Tibial nerve (tissue), 4 donors: ENCODE results near the gene SIRT7. TPM values are rescaled to one million over a fixed set of nuclear protein-coding genes. Genes with fewer than 3 reads are reported as not detected.
A peak's percentile ranks its signal among the peaks of the same experiment; 100 is the strongest.

Experiments
- DNase-seq, 2 donors: peaks; one replicate each; pipeline ENCODE4 v3.0.0-alpha.2; 2019; ENCODE audit warnings: low spot score in 2 of 2
- H3K27ac ChIP-seq, 4 donors: fragments of 200-600 bp; sonication (generic) in 3 of 4; one replicate each; pipeline ENCODE4 v1.5.1; 2017 to 2019; ENCODE audit warnings: mild to moderate bottlenecking in 1 of 4
- H3K27me3 ChIP-seq, 2 donors: fragments of 200-600 bp; sonication (generic) in 1 of 2; one replicate each; pipeline versions ENCODE4 v1.5.1 to v1.6.0; 2017 to 2019
- H3K36me3 ChIP-seq, 3 donors: fragments of 200-600 bp; sonication (generic); one replicate each; pipeline ENCODE4 v1.5.1; 2018 to 2019
- H3K4me1 ChIP-seq, 4 donors: fragments of 200-600 bp; sonication (generic) in 3 of 4; one replicate each; pipeline ENCODE4 v1.5.1; 2017 to 2019
- H3K4me3 ChIP-seq, 4 donors: fragments of 200-600 bp; sonication (generic) in 3 of 4; one replicate each; pipeline ENCODE4 v1.5.1; 2017 to 2019; ENCODE audit warnings: mild to moderate bottlenecking in 1 of 4, moderate library complexity in 1 of 4
- H3K9me3 ChIP-seq, 4 donors: fragments of 200-600 bp; sonication (generic) in 3 of 4; one replicate each; pipeline ENCODE4 v1.5.1; 2017 to 2019
- EP300 ChIP-seq, 2 donors: sonication (generic); formaldehyde crosslinking; IDR thresholded peaks; one replicate each; pipeline ENCODE4 v1.6.1; 2017; ENCODE audit warnings: antibody characterized with exemption in 2 of 2, mild to moderate bottlenecking in 1 of 2
- POLR2A ChIP-seq, 2 donors: fragments of 450-650 bp; IDR thresholded peaks; one replicate each; pipeline ENCODE4 v1.6.1; 2017; ENCODE audit warnings: antibody characterized with exemption in 2 of 2, mild to moderate bottlenecking in 2 of 2, moderate library complexity in 2 of 2
- WGBS, 2 donors: methylation state at CpG; one replicate each; pipeline ENCODE4 v1.1.5; 2018; 5-methylcytosine and 5-hydroxymethylcytosine counted together
- total RNA-seq, 4 donors: library from RNA; depleted of rRNA; stranded (reverse); fragments of >200 nt; gene quantifications; one replicate each; pipeline ENCODE4 v1.1.0, GENCODE V29; 2016
- TF ChIP-seq, protein P1 (sequence below), 5 experiments: fragments of 200-600 bp in 3 of 5; fragments of 450-650 bp in 2 of 5; sonication (generic) in 3 of 5; IDR thresholded peaks; one replicate each; pipeline ENCODE4 v1.5.1; 2016 to 2019; ENCODE audit warnings: antibody characterized with exemption in 5 of 5, mild to moderate bottlenecking in 3 of 5, moderate library complexity in 2 of 5

The SIRT7 gene
- total RNA-seq, 4 donors from 2014 or later, result 22.3 to 42.2 (median 30.7) TPM

DNA sequence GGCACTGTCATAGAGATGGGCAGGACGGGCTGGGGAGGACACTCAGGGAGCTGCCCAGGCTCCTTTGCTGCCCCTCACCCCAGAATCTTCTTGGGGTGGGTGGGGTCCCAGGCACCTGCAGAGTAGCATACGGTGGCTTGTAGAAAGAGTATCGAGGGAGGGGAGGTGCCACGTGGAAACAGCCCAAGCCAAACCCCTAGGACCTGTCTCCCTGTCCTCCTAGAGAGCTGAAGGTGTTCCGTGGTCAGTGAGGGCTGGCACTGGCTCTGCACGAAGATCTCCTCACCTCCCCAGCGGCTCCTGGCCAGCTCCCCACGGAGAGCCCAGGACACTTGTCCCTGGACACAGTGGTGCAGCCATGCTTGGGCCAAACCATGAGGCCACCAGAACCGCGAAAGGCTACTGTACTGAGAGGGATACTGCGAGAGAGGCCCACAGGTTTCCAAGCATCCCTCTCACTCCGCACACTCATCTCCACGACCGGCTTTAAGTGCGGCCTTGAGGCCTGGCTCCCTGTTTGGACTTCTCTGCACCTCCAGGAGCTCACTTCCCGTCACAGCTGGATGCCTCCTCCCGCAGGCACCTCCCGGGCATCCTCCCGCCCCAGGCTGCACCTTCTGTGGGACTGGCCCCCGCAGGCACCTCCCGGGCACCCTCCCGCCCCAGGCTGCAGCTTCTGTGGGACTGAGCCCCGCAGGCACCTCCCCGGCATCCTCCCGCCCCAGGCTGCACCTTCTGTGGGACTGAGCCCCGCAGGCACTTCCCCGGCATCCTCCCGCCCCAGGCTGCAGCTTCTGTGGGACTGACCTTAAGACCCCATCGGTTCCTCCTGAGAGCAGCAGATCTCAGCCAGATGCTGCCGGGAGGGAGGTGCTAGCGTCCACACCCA, 11.5 kb upstream of the SIRT7 start:
- Histone ChIP-seq H3K4me1 (peaks cover 0 to 38% (median 25%) of the 10 kb centered on the region in 4 donors), H3K27me3 (peaks cover 0 to 3% of the 10 kb centered on the region in 2 donors), H3K36me3 (no peaks in the 10 kb centered on the region), H3K27ac (no peak overlapping the region), H3K9me3 (no peaks in the 10 kb centered on the region), H3K4me3 (no peak overlapping the region)
- DNase-seq, result no peak
- TF ChIP-seq EP300 (IDR thresholded peaks at IDR 0.05) (no peak), POLR2A (IDR thresholded peaks at IDR 0.05) (no peak)
- TF ChIP-seq, protein P1, sequence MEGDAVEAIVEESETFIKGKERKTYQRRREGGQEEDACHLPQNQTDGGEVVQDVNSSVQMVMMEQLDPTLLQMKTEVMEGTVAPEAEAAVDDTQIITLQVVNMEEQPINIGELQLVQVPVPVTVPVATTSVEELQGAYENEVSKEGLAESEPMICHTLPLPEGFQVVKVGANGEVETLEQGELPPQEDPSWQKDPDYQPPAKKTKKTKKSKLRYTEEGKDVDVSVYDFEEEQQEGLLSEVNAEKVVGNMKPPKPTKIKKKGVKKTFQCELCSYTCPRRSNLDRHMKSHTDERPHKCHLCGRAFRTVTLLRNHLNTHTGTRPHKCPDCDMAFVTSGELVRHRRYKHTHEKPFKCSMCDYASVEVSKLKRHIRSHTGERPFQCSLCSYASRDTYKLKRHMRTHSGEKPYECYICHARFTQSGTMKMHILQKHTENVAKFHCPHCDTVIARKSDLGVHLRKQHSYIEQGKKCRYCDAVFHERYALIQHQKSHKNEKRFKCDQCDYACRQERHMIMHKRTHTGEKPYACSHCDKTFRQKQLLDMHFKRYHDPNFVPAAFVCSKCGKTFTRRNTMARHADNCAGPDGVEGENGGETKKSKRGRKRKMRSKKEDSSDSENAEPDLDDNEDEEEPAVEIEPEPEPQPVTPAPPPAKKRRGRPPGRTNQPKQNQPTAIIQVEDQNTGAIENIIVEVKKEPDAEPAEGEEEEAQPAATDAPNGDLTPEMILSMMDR (IDR thresholded peaks at IDR 0.05), result no peak
- 83 to 94% methylated on average over 21 to 31 of the region's 31 CpGs for WGBS, 2 donors

DNA sequence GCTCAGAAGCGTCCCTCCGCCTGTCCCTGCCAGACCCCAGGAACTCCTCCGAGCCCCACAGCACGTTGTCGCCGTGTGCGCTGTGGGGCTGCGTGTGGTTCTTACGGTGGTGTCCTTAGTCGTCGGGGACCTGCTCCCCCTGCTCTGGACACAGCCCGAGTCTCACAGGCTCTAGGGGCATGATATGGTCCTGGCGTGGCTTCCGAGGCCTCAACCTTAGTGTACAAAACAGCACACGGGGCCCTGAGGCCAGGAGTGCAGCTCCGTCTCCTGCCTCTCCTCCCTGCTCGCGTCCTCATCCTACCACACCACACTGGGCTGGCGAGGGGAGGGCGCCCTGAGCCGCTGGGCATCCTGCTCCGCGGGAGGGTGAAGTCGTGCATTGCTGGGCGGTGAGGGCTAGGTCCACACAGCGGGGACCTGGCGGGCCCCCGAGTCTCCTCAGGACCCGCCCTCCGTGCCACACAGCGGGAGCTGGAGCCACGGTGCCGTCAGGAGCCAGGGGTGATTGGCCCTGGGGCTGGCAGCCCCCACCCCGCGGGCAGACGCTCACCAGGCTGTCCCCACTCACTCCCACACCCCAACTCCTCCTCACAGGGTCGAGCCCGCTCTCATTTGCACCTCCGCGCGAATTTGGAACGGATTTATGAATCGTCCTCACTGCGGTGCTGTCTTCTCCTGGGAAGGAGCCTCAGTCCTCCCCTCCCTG, 10.7 kb upstream of the SIRT7 start:
- WGBS, 2 donors, result 36 to 41% methylated on average over 28 to 29 of the region's 44 CpGs
- Histone ChIP-seq H3K9me3 (no peaks in the 10 kb centered on the region), H3K27me3 (peaks cover 0 to 3% of the 10 kb centered on the region in 2 donors), H3K4me1 (peaks cover 0 to 46% (median 31%) of the 10 kb centered on the region in 4 donors), H3K36me3 (no peaks in the 10 kb centered on the region), H3K4me3 (peak overlapping the region in 3 of 4 donors; percentile 15 to 100 (median 57)), H3K27ac (peak overlapping the region in 1 of 4 donors; percentile 21)
- TF ChIP-seq POLR2A (IDR thresholded peaks at IDR 0.05) (no peak), EP300 (IDR thresholded peaks at IDR 0.05) (no peak)
- TF ChIP-seq, protein P1 (IDR thresholded peaks at IDR 0.05), result no peak
- DNase-seq, result no peak

DNA sequence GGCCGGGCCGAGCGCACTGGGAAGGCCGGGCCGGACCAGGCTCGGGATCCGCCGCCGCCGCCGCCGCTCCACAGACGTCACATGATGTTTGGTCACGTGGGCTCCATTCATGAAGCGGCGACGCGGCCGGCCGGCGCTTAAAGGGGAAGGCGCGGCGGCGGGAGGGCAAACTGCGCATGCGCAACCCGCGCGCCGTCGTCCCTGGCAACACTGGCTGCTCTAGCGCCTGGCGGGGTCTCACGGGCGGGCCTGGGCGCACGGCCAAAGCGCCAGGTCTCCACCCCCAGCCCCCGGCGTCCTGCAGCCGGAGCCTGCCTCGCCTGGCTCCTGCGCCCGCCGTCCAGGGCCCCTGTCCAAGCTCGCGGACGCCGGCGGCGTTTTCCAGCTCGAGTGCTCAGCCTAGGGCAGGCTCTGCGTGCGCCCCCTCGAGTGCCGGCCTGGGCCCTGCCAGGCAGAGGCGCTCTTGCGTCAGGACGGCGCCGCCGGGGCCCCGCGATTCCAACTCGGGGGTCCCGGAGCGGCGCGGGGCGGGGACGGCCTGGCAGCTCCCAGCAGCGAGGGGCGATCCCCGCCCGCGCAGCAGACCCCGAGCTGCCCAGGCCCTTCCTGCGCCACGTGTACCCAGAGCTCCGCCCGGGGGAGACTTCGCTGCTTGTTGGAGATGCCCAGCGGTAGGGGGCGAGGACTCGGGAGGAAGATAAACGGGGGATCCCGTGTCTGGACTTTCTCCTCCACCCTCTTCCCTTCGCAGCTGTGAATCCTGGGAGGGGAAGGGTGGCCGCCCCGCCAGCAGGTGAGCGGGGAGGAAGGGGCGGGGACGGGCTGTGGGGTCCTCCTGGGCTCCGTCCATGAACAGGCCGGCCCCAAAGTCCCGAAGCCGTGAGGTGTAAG, 9.9 kb upstream of the SIRT7 start, which contains the start of gene MAFG:
MAFG (minus strand) TSS at position 83 of the 891 bp plus-strand sequence. CDS start 4,550 bp downstream, outside the sequence.
- Histone ChIP-seq H3K36me3 (peaks cover 0 to 1% (median 0%) of the 10 kb centered on the region in 3 donors), H3K4me3 (peak within 1 kb of the TSS; percentile 67 to 100 (median 92)), H3K27ac (peak within 1 kb of the TSS; percentile 87 to 95 (median 94)), H3K27me3 (peaks cover 0 to 3% of the 10 kb centered on the region in 2 donors), H3K4me1 (peaks cover 0 to 54% (median 39%) of the 10 kb centered on the region in 4 donors), H3K9me3 (no peaks in the 10 kb centered on the region)
- peak; percentile 88 to 94 for DNase-seq
- TF ChIP-seq POLR2A (IDR thresholded peaks at IDR 0.05) (peak; percentile 40 to 67), EP300 (IDR thresholded peaks at IDR 0.05) (peak; percentile 66 to 78)
- TF ChIP-seq, protein P1 (IDR thresholded peaks at IDR 0.05), result peak in 3 of 5 experiments; percentile 12 to 42 (median 31)
- 1 to 2% methylated on average over 33 to 49 of the region's 98 CpGs for WGBS, 2 donors

DNA sequence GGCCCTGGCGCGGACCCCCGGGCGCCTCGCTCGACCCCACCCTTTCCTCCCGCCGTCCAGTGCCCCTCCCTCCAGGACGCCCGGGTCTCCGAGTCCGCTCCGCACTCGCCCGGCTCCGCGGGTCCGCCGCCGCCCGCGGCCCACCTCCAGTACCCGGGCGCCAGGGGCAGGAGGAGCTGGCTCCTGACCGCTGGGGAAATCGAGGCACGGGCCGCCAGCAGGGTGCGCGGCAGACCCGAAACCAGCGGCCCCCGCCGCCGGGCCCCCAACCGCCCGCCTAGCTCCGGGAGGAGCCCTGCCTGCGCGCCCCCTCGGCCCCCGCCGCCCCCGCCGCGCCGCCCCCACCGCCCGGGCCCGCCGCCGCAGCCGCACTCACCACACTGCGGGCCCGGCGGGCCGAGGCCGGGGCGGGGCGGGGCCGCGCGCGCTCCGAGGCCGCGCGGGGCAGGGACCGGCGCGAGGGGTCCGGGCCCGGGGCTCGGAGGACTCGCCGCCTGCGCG, 9.2 kb upstream of the SIRT7 start:
- WGBS, 2 donors, result 0% methylated on average over 26 of the region's 78 CpGs; no CpG with 5 or more reads in 1 of the 2 donors
- Histone ChIP-seq H3K4me3 (peak overlapping the region; percentile 67 to 100 (median 92)), H3K36me3 (peaks cover 0 to 8% (median 3%) of the 10 kb centered on the region in 3 donors), H3K27ac (peak overlapping the region; percentile 87 to 95 (median 94)), H3K9me3 (no peaks in the 10 kb centered on the region), H3K4me1 (peaks cover 0 to 61% (median 44%) of the 10 kb centered on the region in 4 donors), H3K27me3 (peaks cover 0 to 3% of the 10 kb centered on the region in 2 donors)
- no peak for DNase-seq
- TF ChIP-seq POLR2A (IDR thresholded peaks at IDR 0.05) (no peak), EP300 (IDR thresholded peaks at IDR 0.05) (no peak)
- TF ChIP-seq, protein P1 (IDR thresholded peaks at IDR 0.05), result no peak
